Right lobe of liver (tissue), 4 donors: ENCODE data around the gene RNF111.

Source experiments
- POLR2A ChIP-seq: fragments of 450-650 bp; IDR thresholded peaks from one replicate; pipeline ENCODE4 v1.6.1; 2017; ENCODE audit warnings: antibody characterized with exemption, mild to moderate bottlenecking
- TF ChIP-seq, protein P1 (sequence below), 4 donors: fragments of 200-600 bp in 3 of 4; fragments of 450-650 bp in 1 of 4; IDR thresholded peaks; one replicate each; pipeline versions ENCODE4 v1.5.1 to v1.8.0; 2016 to 2022; ENCODE audit warnings: antibody characterized with exemption in 4 of 4, mild to moderate bottlenecking in 2 of 4
- donor health status: DM: no; HTN: no; CAD: no.
- donor health status: DM: no; HTN: no; CAD: no.
- donor health status: DM: no; HTN: yes; CAD: no.

- TF ChIP-seq, protein P1, sequence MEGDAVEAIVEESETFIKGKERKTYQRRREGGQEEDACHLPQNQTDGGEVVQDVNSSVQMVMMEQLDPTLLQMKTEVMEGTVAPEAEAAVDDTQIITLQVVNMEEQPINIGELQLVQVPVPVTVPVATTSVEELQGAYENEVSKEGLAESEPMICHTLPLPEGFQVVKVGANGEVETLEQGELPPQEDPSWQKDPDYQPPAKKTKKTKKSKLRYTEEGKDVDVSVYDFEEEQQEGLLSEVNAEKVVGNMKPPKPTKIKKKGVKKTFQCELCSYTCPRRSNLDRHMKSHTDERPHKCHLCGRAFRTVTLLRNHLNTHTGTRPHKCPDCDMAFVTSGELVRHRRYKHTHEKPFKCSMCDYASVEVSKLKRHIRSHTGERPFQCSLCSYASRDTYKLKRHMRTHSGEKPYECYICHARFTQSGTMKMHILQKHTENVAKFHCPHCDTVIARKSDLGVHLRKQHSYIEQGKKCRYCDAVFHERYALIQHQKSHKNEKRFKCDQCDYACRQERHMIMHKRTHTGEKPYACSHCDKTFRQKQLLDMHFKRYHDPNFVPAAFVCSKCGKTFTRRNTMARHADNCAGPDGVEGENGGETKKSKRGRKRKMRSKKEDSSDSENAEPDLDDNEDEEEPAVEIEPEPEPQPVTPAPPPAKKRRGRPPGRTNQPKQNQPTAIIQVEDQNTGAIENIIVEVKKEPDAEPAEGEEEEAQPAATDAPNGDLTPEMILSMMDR (IDR thresholded peaks at IDR 0.05), result no peak
- no peak for TF ChIP-seq POLR2A
Observed at GRCh38 chr15:58999694-59000093, 12.2 kb downstream of the RNF111 start.
